Endothelial cell of umbilical vein (primary cell): ENCODE measurements around the gene NUDT22. TPM values are rescaled to one million over a fixed set of nuclear protein-coding genes. Genes with fewer than 3 reads are reported as not detected.

Experiments
- BruUV-seq: library from RNA; stranded (reverse); fragments of 400-500 nt; replicated peaks from 2 replicates; lab custom pipeline; 2021; lab: Mats Ljungman, UMichigan
- CTCF ChIA-PET: fragments of 300-600, 350-600 bp; sonication (Branson Sonifier 250); formaldehyde crosslinking; loops from one replicate; lab custom pipeline; 2021; ENCODE audit warnings: antibody characterized with exemption, inconsistent platforms; lab: Charles Lee
- POLR2A ChIA-PET: fragments of 300-600, 350-600 bp; sonication (Branson Sonifier 250); formaldehyde crosslinking; loops from one replicate; lab custom pipeline; 2021; ENCODE audit warnings: antibody characterized with exemption, inconsistent platforms; lab: Charles Lee
- DNase-seq: peaks from one replicate; pipeline ENCODE4 v3.0.0-alpha.2; 2011; ENCODE audit warnings: low read depth, low spot score
- FAIRE-seq: peaks from 2 replicates; lab custom pipeline; 2011; peaks lifted over from hg19 to GRCh38; lab: Jason Lieb, UNC
- H2AFZ ChIP-seq: 2 replicates; pipeline ENCODE4 v1.6.0; 2012; ENCODE audit warnings: low read depth, low read length, control low read depth, inconsistent platforms
- H3K27ac ChIP-seq: 2 replicates; pipeline ENCODE4 v1.5.1; 2011; ENCODE audit warnings: low read depth, mild to moderate bottlenecking, control low read depth, low read length, moderate library complexity; ENCODE audit not compliant: insufficient read depth
- H3K27me3 ChIP-seq, 2 experiments: 2 replicates each; pipeline versions ENCODE4 v1.6.0 to v1.6.1; 2011; ENCODE audit warnings: low read length in 2 of 2, mixed read lengths in 1 of 2; ENCODE audit not compliant: control insufficient read depth in 2 of 2, insufficient read depth in 2 of 2
- H3K36me3 ChIP-seq, 2 experiments: 2 replicates in 1 of 2; 3 replicates in 1 of 2; pipeline ENCODE4 v1.5.1; 2011; ENCODE audit warnings: low read length in 2 of 2, mild to moderate bottlenecking in 1 of 2, moderate library complexity in 1 of 2; ENCODE audit not compliant: control insufficient read depth in 2 of 2, insufficient read depth in 2 of 2; ENCODE audit errors: extremely low read depth in 1 of 2
- H3K4me1 ChIP-seq: 3 replicates; pipeline ENCODE4 v1.5.1; 2011; ENCODE audit warnings: mild to moderate bottlenecking, low read length; ENCODE audit not compliant: control insufficient read depth, insufficient read depth; ENCODE audit errors: extremely low read depth
- H3K4me2 ChIP-seq: 2 replicates; pipeline ENCODE4 v1.6.1; 2011; ENCODE audit warnings: low read length, control low read depth, mixed read lengths; ENCODE audit not compliant: insufficient read depth
- H3K4me3 ChIP-seq, 3 experiments: fragments of 200-600 bp in 1 of 3; sonication (generic), shearing (Covaris generic) in 1 of 3; replicated peaks in 1 of 3; 2 replicates each; pipeline ENCODE4 v1.5.1; 2011 to 2016; ENCODE audit warnings: control low read depth in 3 of 3, low read length in 3 of 3, mild to moderate bottlenecking in 2 of 3, inconsistent platforms in 1 of 3, low read depth in 1 of 3, moderate library complexity in 1 of 3; ENCODE audit not compliant: insufficient read depth in 1 of 3
- H3K79me2 ChIP-seq: 2 replicates; pipeline ENCODE4 v1.6.0; 2012; ENCODE audit warnings: low read length, inconsistent platforms; ENCODE audit not compliant: control insufficient read depth, insufficient read depth
- H3K9ac ChIP-seq: replicated peaks from 2 replicates; pipeline ENCODE3; 2011; ENCODE audit warnings: low read length, control low read depth; ENCODE audit not compliant: insufficient read depth; ENCODE audit errors: extremely low read depth
- H3K9me1 ChIP-seq: replicated peaks from 3 replicates; pipeline ENCODE4 v1.6.0; 2011; ENCODE audit warnings: mild to moderate bottlenecking, low read length; ENCODE audit not compliant: control insufficient read depth, insufficient read depth; ENCODE audit errors: extremely low read depth
- H3K9me3 ChIP-seq: replicated peaks from 2 replicates; pipeline ENCODE4 v1.5.1; 2012; ENCODE audit warnings: low read length, inconsistent platforms; ENCODE audit not compliant: control insufficient read depth, insufficient read depth
- H4K20me1 ChIP-seq: replicated peaks from 2 replicates; pipeline ENCODE3; 2011; ENCODE audit warnings: mild to moderate bottlenecking, low read length; ENCODE audit not compliant: control insufficient read depth, insufficient read depth; ENCODE audit errors: extremely low read depth
- EZH2 ChIP-seq: IDR thresholded peaks from 2 replicates; pipeline ENCODE4 v1.6.1; 2012; ENCODE audit warnings: borderline replicate concordance, low read depth, mild to moderate bottlenecking, moderate library complexity, low read length, inconsistent platforms; ENCODE audit not compliant: severe bottlenecking
- FOS ChIP-seq: IDR thresholded peaks from 2 replicates; pipeline ENCODE4 v1.6.1; 2011; ENCODE audit warnings: mild to moderate bottlenecking, low read length, moderate library complexity, borderline replicate concordance; ENCODE audit not compliant: insufficient read depth
- GATA2 ChIP-seq: IDR thresholded peaks from 2 replicates; pipeline ENCODE4 v1.7.0; 2011; ENCODE audit warnings: low read depth, mild to moderate bottlenecking, moderate library complexity, mixed read lengths, low read length; ENCODE audit not compliant: insufficient read length, insufficient read depth
- JUN ChIP-seq: IDR thresholded peaks from 2 replicates; pipeline ENCODE4 v1.6.1; 2011; ENCODE audit warnings: borderline replicate concordance, low read depth; ENCODE audit not compliant: insufficient read length, insufficient read depth
- MYC ChIP-seq: IDR thresholded peaks from one replicate; pipeline ENCODE4 v1.6.1; 2011; ENCODE audit warnings: mild to moderate bottlenecking, low read depth, low read length
- POLR2A ChIP-seq: IDR thresholded peaks from 2 replicates; pipeline ENCODE4 v1.6.1; 2012; ENCODE audit warnings: low read depth, mild to moderate bottlenecking, control low read depth, low read length
- POLR2AphosphoS5 ChIP-seq: IDR thresholded peaks from 2 replicates; pipeline ENCODE4 v1.6.1; 2012; ENCODE audit warnings: low read depth, mild to moderate bottlenecking, control low read depth, low read length, moderate library complexity; ENCODE audit not compliant: insufficient read depth
- dilution Hi-C: fragments of 300-500 bp; cut with MboI; formaldehyde crosslinking; loops from one replicate; pipeline ENCODE4 v1.15.0; 2019; ENCODE audit warnings: low sequenced_read_pairs; ENCODE audit not compliant: extremely low pct_ligation_motif_present
- intact Hi-C: fragments of 100-400 bp; cut with micrococcal nuclease; formaldehyde crosslinking; loops from one replicate; pipeline ENCODE4 v1.10.0; 2022
- polyA plus RNA-seq, 4 experiments: library from polyadenylated mRNA; depleted of rRNA in 3 of 4; stranded (reverse) in 3 of 4; unstranded in 1 of 4; fragments of >200 nt; gene quantifications; 2 replicates each; pipeline versions ENCODE4 v1.2.1 to v1.2.3, GENCODE V29; 2011 to 2012; ENCODE audit warnings: missing spikeins in 1 of 4
- total RNA-seq: library from RNA; stranded (reverse); gene quantifications from 2 replicates; pipeline ENCODE4 v1.2.3, GENCODE V29; 2021
- TF ChIP-seq, protein P1 (sequence below), 2 donors: IDR thresholded peaks; 1 replicate in 1 of 2; 2 replicates in 1 of 2; pipeline ENCODE4 v1.5.1; 2011; ENCODE audit warnings: low read length in 2 of 2, mild to moderate bottlenecking in 2 of 2, moderate library complexity in 2 of 2, control low read depth in 1 of 2, inconsistent platforms in 1 of 2, low read depth in 1 of 2; ENCODE audit not compliant: insufficient read depth in 1 of 2; ENCODE audit errors: extremely low read depth in 1 of 2
- TF ChIP-seq, protein P2 (sequence below): IDR thresholded peaks from 2 replicates; pipeline ENCODE4 v1.6.1; 2011; ENCODE audit not compliant: insufficient read depth, insufficient read length

Gene NUDT22
- total and polyA plus RNA-seq, 2 donors (not counting 3 experiments of a cell fraction or from before 2014, with no cell fraction given), result 37.8 to 54.8 TPM

GRCh38 chr11:64264371-64264852, 38.3 kb downstream of the NUDT22 start:
- POLR2A ChIA-PET, result no interaction called here
- no peak for FAIRE-seq

More at GRCh38 chr11:64264371-64264852, 38.3 kb downstream of the NUDT22 start:
- Histone ChIP-seq H3K4me3 (no peak overlapping the region), H4K20me1 (no peaks in the 10 kb centered on the region), H3K4me2 (no peak overlapping the region), H3K79me2 (no peaks in the 10 kb centered on the region), H2AFZ (no peak overlapping the region), H3K9me1 (no peaks in the 10 kb centered on the region), H3K4me1 (peaks cover 46% of the 10 kb centered on the region), H3K9me3 (no peaks in the 10 kb centered on the region), H3K27me3 (no peaks in the 10 kb centered on the region), H3K36me3 (peaks cover 10 to 27% of the 10 kb centered on the region in 2 experiments), H3K9ac (no peak overlapping the region), H3K27ac (no peak overlapping the region)
- intact Hi-C loops (no loop called here), dilution Hi-C loops (no loop called here)
- no peak for DNase-seq
- no peak for TF ChIP-seq EZH2
- no peak for TF ChIP-seq GATA2
- no peak for TF ChIP-seq JUN
- TF ChIP-seq MYC, result no peak
- TF ChIP-seq, protein P1, sequence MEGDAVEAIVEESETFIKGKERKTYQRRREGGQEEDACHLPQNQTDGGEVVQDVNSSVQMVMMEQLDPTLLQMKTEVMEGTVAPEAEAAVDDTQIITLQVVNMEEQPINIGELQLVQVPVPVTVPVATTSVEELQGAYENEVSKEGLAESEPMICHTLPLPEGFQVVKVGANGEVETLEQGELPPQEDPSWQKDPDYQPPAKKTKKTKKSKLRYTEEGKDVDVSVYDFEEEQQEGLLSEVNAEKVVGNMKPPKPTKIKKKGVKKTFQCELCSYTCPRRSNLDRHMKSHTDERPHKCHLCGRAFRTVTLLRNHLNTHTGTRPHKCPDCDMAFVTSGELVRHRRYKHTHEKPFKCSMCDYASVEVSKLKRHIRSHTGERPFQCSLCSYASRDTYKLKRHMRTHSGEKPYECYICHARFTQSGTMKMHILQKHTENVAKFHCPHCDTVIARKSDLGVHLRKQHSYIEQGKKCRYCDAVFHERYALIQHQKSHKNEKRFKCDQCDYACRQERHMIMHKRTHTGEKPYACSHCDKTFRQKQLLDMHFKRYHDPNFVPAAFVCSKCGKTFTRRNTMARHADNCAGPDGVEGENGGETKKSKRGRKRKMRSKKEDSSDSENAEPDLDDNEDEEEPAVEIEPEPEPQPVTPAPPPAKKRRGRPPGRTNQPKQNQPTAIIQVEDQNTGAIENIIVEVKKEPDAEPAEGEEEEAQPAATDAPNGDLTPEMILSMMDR (IDR thresholded peaks at IDR 0.05; ENCODE audit: extremely low read depth in 1 of 2, insufficient read depth in 1 of 2, low read depth in 1 of 2, low read length in 2 of 2), result no peak
- no peak for TF ChIP-seq POLR2A
- TF ChIP-seq POLR2AphosphoS5, result no peak
- TF ChIP-seq, protein P2, sequence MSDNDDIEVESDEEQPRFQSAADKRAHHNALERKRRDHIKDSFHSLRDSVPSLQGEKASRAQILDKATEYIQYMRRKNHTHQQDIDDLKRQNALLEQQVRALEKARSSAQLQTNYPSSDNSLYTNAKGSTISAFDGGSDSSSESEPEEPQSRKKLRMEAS, result no peak
- no peak for TF ChIP-seq FOS
- BruUV-seq, result no TSS peak
- CTCF ChIA-PET, result interaction anchor here (0.9 to 2.7 kb wide), 5 partner anchors 13 to 91 kb away, joined by 3 to 24 read pairs (median 5); partner anchors contain the start of genes CATSPERZ and PLCB3
